Measurements from ENCODE around the gene COL4A6.

DNA sequence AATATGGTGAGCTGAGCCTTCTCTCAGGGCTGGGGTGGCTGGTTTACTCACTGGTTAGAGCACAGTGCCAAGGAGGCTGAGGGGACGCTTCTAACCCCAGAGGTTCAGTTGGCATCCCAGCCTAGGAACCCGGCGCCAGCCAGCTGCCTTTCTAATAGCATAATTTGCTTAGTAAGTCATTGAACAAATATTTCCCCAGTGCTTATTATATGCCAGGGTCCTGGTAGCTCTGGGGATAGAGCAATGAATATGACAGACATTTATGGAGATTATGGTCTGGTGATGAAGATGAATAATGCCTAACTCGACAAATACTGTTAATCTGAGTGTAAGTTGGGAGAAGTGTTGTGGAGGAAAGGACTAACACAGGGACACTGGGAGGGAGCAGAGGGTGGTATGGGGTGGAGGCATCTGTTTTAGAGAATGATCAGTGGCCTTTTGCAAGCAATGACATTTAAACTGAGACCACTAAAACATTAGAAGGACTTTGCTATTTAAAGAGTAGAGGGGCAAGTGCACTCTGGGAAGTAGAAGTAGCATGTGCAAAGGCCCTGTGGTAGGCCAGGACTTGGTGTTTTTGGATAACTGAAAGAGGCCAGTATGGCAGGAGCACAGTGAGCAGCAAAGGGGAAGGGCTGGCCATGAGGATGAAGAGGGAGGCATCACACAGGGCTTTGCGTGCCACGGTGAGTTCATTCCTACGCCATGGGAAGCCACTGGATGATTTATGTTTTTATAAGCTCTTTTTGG lies 274.7 kb downstream of the COL4A6 start:
- TF ChIP-seq POLR2A (IDR thresholded peaks at IDR 0.05; ENCODE audit: borderline replicate concordance, extremely low read depth, insufficient read depth, insufficient read length) (no peak), CTCF (IDR thresholded peaks at IDR 0.05 in 2 of 3, conservative IDR thresholded peaks at IDR 0.05 in 1 of 3; ENCODE audit: borderline replicate concordance in 1 of 3, insufficient read depth in 1 of 3, low read depth in 2 of 3, low read length in 2 of 3) (no peak)
